ENCODE measurements around the gene ETHE1. TPM values are rescaled to one million over a fixed set of nuclear protein-coding genes. Genes with fewer than 3 reads are reported as not detected.
A peak's percentile ranks its signal among the peaks of the same experiment; 100 is the strongest.

The ETHE1 gene
- total RNA-seq, 4 donors from 2014 or later: 33.3 to 55.9 (median 52.3) TPM

DNA sequence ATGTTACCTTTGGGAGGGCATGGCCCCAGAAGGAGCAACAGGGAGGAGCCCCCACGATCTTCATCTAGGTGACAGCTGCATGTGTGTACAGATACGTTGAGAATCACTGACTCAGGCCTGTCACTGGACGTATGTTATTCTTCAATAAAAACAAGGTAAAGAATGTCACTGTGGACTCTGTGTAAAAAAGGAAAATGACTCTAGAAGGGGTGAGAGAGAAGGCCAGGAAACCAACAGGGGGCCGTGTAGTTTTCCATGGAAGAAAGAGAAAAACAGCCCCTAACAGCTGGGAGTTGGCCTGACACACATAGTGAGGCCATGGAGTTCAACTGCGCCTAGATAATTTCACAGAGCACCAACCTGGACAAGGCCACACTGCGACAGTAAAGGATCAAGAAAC lies 59.7 kb downstream of the ETHE1 start:
- no peaks in the 10 kb centered on the region for H3K36me3 ChIP-seq
- H3K27me3 ChIP-seq: no peaks in the 10 kb centered on the region
- peaks cover 0 to 31% (median 10%) of the 10 kb centered on the region in 3 donors for H3K4me1 ChIP-seq
- no peak overlapping the region for H3K27ac ChIP-seq
- no peak overlapping the region for H3K4me3 ChIP-seq
- WGBS, 2 donors (ENCODE audit: low coverage in 1 of 2): 73 to 92% methylated on average over 2 to 6 of the region's 6 CpGs
- TF ChIP-seq EP300 (IDR thresholded peaks at IDR 0.05): no peak
- TF ChIP-seq, protein P1, sequence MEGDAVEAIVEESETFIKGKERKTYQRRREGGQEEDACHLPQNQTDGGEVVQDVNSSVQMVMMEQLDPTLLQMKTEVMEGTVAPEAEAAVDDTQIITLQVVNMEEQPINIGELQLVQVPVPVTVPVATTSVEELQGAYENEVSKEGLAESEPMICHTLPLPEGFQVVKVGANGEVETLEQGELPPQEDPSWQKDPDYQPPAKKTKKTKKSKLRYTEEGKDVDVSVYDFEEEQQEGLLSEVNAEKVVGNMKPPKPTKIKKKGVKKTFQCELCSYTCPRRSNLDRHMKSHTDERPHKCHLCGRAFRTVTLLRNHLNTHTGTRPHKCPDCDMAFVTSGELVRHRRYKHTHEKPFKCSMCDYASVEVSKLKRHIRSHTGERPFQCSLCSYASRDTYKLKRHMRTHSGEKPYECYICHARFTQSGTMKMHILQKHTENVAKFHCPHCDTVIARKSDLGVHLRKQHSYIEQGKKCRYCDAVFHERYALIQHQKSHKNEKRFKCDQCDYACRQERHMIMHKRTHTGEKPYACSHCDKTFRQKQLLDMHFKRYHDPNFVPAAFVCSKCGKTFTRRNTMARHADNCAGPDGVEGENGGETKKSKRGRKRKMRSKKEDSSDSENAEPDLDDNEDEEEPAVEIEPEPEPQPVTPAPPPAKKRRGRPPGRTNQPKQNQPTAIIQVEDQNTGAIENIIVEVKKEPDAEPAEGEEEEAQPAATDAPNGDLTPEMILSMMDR (IDR thresholded peaks at IDR 0.05): no peak
- TF ChIP-seq POLR2AphosphoS5 (IDR thresholded peaks at IDR 0.05): no peak
- no peaks in the 10 kb centered on the region for H3K9me3 ChIP-seq
- ATAC-seq: no peak

DNA sequence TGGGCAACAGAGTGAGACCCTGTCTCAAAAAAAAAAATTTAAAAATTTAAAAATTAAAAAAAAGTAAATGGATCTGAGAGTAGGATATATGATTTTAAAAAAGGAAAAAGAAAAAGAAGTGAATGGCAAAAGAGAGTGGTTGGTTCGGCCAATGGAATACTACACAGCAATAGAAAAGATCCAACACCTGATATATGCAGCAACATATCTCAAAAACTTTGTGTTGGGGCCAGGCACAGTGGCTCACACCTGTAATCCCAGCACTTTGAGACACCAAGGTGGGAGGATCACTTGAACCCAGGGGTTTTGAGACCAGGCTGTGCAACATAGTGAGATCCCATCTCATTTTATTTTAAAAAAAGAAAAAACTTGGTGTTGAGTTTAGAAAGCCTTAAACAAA lies 60.2 kb downstream of the ETHE1 start:
- H3K9me3 ChIP-seq: no peaks in the 10 kb centered on the region
- H3K27ac ChIP-seq: no peak overlapping the region
- no peaks in the 10 kb centered on the region for H3K27me3 ChIP-seq
- H3K4me1 ChIP-seq: peaks cover 0 to 31% (median 10%) of the 10 kb centered on the region in 3 donors
- no peaks in the 10 kb centered on the region for H3K36me3 ChIP-seq
- no peak overlapping the region for H3K4me3 ChIP-seq
- 100% methylated on average over 1 of the region's 1 CpG for WGBS, 2 donors (ENCODE audit: low coverage in 1 of 2)
- TF ChIP-seq POLR2A (IDR thresholded peaks at IDR 0.05): no peak
- TF ChIP-seq POLR2AphosphoS5 (IDR thresholded peaks at IDR 0.05): no peak
- TF ChIP-seq, protein P1 (IDR thresholded peaks at IDR 0.05): no peak
- TF ChIP-seq EP300 (IDR thresholded peaks at IDR 0.05): no peak
- no peak for ATAC-seq

DNA sequence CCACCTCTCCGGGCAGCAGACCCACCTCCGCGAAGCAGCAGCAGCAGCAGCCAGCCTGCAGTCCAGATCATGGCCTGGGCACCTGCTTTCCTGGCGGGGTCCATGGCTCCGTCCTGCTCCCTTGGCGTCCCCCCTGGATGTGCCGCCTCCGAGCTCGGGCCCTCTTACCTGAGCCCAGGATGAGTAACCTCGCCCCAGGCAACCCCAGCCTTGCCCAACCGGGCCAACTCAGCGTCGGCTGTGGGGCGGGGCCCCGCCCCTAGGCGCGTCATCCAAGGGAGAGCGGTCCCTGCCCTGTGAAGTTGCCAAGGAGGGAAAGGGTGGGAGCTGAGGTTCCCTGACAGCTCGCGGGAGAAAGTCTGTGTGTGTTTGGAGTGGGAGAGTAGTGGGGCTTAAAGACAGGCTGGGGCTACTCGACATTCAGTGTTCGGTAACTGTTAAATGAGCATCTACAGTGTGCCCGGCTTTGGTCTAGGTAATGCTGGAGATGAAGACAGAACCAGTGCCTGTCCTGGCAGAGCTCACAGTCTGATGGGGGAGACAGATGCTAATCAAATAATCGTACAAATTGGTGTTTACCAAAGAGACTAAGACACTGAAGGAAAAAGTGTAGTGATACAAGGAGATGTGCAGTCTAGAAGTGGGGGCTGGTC lies 61.4 kb downstream of the ETHE1 start, which contains the start of gene LYPD3:
Gene LYPD3, minus strand, starts transcription at position 141 of the 653 bp plus-strand sequence. Its CDS starts 37 bp downstream, at position 104.
- TF ChIP-seq POLR2A (IDR thresholded peaks at IDR 0.05) (no peak), POLR2AphosphoS5 (IDR thresholded peaks at IDR 0.05) (no peak), EP300 (IDR thresholded peaks at IDR 0.05) (no peak)
- TF ChIP-seq, protein P1 (IDR thresholded peaks at IDR 0.05): no peak
- no peaks in the 10 kb centered on the region for H3K27me3 ChIP-seq
- H3K27ac ChIP-seq: peak within 1 kb of the TSS; percentile 36 to 92 (median 90)
- H3K4me3 ChIP-seq: peak within 1 kb of the TSS in 1 of 2 donors; percentile 59
- peaks cover 0 to 7% of the 10 kb centered on the region in 2 donors for H3K36me3 ChIP-seq
- WGBS, 2 donors (ENCODE audit: low coverage in 1 of 2): 32 to 48% methylated on average over 6 of the region's 24 CpGs
- no peaks in the 10 kb centered on the region for H3K9me3 ChIP-seq
- ATAC-seq: no peak
- H3K4me1 ChIP-seq: peaks cover 0 to 31% (median 10%) of the 10 kb centered on the region in 3 donors

DNA sequence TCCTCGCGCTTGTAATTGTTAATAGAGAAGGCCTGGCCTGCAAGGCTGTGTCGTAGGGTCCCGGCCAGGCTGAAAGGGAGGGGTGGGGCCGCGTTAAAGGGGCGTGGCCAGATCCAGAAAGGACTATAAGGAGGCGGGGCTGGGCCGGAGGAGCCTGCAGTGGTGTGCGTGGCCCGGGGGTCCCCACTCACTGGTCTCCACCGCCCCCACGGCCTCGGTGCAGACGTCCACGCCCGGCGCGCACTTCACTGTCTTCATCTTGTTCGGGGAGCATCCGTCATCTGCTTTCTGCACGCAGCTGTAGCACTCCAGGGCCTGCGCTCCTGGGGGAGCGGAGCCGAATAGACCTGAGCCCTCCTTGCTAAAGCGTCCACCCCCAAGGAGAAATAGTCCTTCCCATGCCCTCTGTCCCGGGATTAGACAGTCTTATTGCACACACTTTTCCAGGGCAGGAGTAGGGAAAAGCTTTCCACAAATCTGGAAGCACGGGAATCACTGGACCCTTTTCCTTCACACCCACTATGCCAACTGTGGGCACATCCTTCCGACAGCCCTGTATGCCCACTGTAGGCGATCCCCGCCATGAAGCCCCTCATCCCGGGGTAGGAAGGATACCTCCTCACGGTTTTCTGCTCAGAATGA lies 62.7 kb downstream of the ETHE1 start:
- H3K27me3 ChIP-seq: no peaks in the 10 kb centered on the region
- H3K36me3 ChIP-seq: peaks cover 0 to 7% of the 10 kb centered on the region in 2 donors
- peak overlapping the region; percentile 36 to 92 (median 90) for H3K27ac ChIP-seq
- peaks cover 0 to 31% (median 10%) of the 10 kb centered on the region in 3 donors for H3K4me1 ChIP-seq
- ATAC-seq: peak; percentile 70
- peak overlapping the region; percentile 51 to 59 for H3K4me3 ChIP-seq
- 19 to 62% methylated on average over 5 to 9 of the region's 33 CpGs for WGBS, 2 donors (ENCODE audit: low coverage in 1 of 2)
- H3K9me3 ChIP-seq: no peaks in the 10 kb centered on the region
- TF ChIP-seq EP300 (IDR thresholded peaks at IDR 0.05): no peak
- TF ChIP-seq, protein P1 (IDR thresholded peaks at IDR 0.05): peak in 1 of 4 experiments; percentile 12
- TF ChIP-seq POLR2AphosphoS5 (IDR thresholded peaks at IDR 0.05): peak; percentile 1
